ENCODE results near the gene AUTS2.

GRCh38 chr7:69690329-69690728 lies 92.1 kb downstream of the AUTS2 start:
- TF ChIP-seq CREB1 (CRISPR knock-in tag; IDR thresholded peaks at IDR 0.05; ENCODE audit: low read depth), result no peak
- TF ChIP-seq CTCF (conservative IDR thresholded peaks at IDR 0.05; ENCODE audit: low read depth in 2 of 2), result no peak
- TF ChIP-seq REST (IDR thresholded peaks at IDR 0.05; ENCODE audit: unreplicated experiment), result no peak
- TF ChIP-seq ZNF462 (CRISPR knock-in tag; IDR thresholded peaks at IDR 0.05), result no peak
- no peak for TF ChIP-seq POLR2AphosphoS5 (IDR thresholded peaks at IDR 0.05; ENCODE audit: low read depth)
- TF ChIP-seq EZH2phosphoT487 (IDR thresholded peaks at IDR 0.05; ENCODE audit: unreplicated experiment), result no peak
- TF ChIP-seq NANOG (IDR thresholded peaks at IDR 0.05; ENCODE audit: borderline replicate concordance), result no peak
- no peak for TF ChIP-seq EZH2 (IDR thresholded peaks at IDR 0.05; ENCODE audit: low read depth, unreplicated experiment)
- no peak for TF ChIP-seq STAT1 (IDR thresholded peaks at IDR 0.05; ENCODE audit: unreplicated experiment)

Data from GM23338 (cell line).